ENCODE measurements around the gene ZFYVE28. TPM values are rescaled to one million over a fixed set of nuclear protein-coding genes. Genes with fewer than 3 reads are reported as not detected.

Gene ZFYVE28
- total and polyA plus RNA-seq, 10 of the 15 experiments (the other 5 are each of a cell fraction or from before 2014, with no cell fraction given): 0.06 to 1.9 (median 0.22) TPM; not detected in 1

GRCh38 chr4:2377241-2377640 is 41.2 kb downstream of the ZFYVE28 start:
- Histone ChIP-seq H3K27ac (ENCODE audit: control insufficient read depth, insufficient read depth) (no peak overlapping the region), H3K36me3 (ENCODE audit: control insufficient read depth in 2 of 2, insufficient read depth in 2 of 2, low read length in 1 of 2) (no peaks in the 10 kb centered on the region), H3K9me3 (replicated peaks; ENCODE audit: control insufficient read depth, insufficient read depth, low read length) (peaks cover 1% of the 10 kb centered on the region; the same call in 1 of the 3 replicates), H2AFZ (ENCODE audit: control insufficient read depth, low read depth, low read length) (no peak overlapping the region), H3K27me3 (replicated peaks in 1 of 2; ENCODE audit: control insufficient read depth in 2 of 2, insufficient read depth in 2 of 2, low read length in 1 of 2) (no peaks in the 10 kb centered on the region), H4K20me1 (ENCODE audit: control insufficient read depth, insufficient read depth) (no peaks in the 10 kb centered on the region), H3K4me2 (ENCODE audit: control insufficient read depth, insufficient read depth) (no peak overlapping the region), H3K4me1 (ENCODE audit: control insufficient read depth, insufficient read depth, low read length) (no peaks in the 10 kb centered on the region), H3K79me2 (ENCODE audit: control insufficient read depth, insufficient read depth, low read length) (no peaks in the 10 kb centered on the region), H3K9ac (ENCODE audit: control insufficient read depth, insufficient read depth, low read length) (no peak overlapping the region), H3K4me3 (no peak overlapping the region)
- SMC1A ChIA-PET (ENCODE audit: uncharacterized antibody, unreplicated experiment): no interaction called here
- DNase-seq (ENCODE audit: low read depth, low spot score): no peak
- POLR2A ChIA-PET: interaction anchor here (0.5 kb wide), 1 partner anchor 66 kb away, joined by 3 read pairs; no protein-coding TSS in a partner anchor
- ATAC-seq: no peak
- 60% methylated on average over 14 of the region's 14 CpGs for WGBS (ENCODE audit: insufficient coverage, insufficient replicate concordance, low lambda C conversion rate, missing lambda C conversion rate)
- in situ Hi-C loops (cut with MboI): no loop called here
- no TSS peak for BruUV-seq (replicated peaks)
- RAD21 ChIA-PET (ENCODE audit: unreplicated experiment): interaction anchor here (0.7 kb wide), 1 partner anchor 153 kb away, joined by 3 read pairs; no protein-coding TSS in a partner anchor
- CTCF ChIA-PET: interaction anchor here (0.7 kb wide), 1 partner anchor 25 kb away, joined by 3 read pairs; no protein-coding TSS in a partner anchor
- FAIRE-seq: no peak
- TF ChIP-seq CUX1 (IDR thresholded peaks at IDR 0.05; ENCODE audit: insufficient replicate concordance, low read depth, low read length) (no peak), EZH2 (IDR thresholded peaks at IDR 0.05; ENCODE audit: borderline replicate concordance, control insufficient read depth, low read depth, low read length) (no peak), FOXM1 (IDR thresholded peaks at IDR 0.05; ENCODE audit: low read depth, low read length) (no peak), EP300 (IDR thresholded peaks at IDR 0.05; ENCODE audit: borderline replicate concordance in 1 of 2, control insufficient read depth in 1 of 2, low read depth in 2 of 2, low read length in 2 of 2) (no peak), ZNF207 (IDR thresholded peaks at IDR 0.05; ENCODE audit: borderline replicate concordance) (no peak), CREB1 (IDR thresholded peaks at IDR 0.05; ENCODE audit: low read depth) (no peak), STAT1 (conservative IDR thresholded peaks at IDR 0.05) (no peak), ETV6 (conservative IDR thresholded peaks at IDR 0.05 in 1 of 2, IDR thresholded peaks at IDR 0.05 in 1 of 2; ENCODE audit: borderline replicate concordance in 1 of 2, low read depth in 1 of 2) (no peak), ASH2L (IDR thresholded peaks at IDR 0.05; ENCODE audit: borderline replicate concordance, low read depth) (no peak)
- intact Hi-C loops (cut with micrococcal nuclease; ENCODE audit: unreplicated experiment): no loop called here

All from GM12878 (cell line).